IPS-18c (cell line): ENCODE data around the gene SYNE1.
"Not testable (repeated sequence)": the region's sequence is repeated elsewhere in the genome, so short reads cannot be mapped to it uniquely, and the experiment has no call there.

Experiments used
- H3K4me3 ChIP-seq: 2 replicates; pipeline ENCODE4 v1.7.0; 2013; ENCODE audit warnings: low read depth, mild to moderate bottlenecking, low read length, moderate library complexity; ENCODE audit not compliant: insufficient read depth
- H3K9me3 ChIP-seq: one replicate; pipeline ENCODE4 v1.6.1; 2013; ENCODE audit warnings: mild to moderate bottlenecking, low read length, moderate library complexity; ENCODE audit not compliant: control insufficient read depth, insufficient read depth

Gene SYNE1

DNA sequence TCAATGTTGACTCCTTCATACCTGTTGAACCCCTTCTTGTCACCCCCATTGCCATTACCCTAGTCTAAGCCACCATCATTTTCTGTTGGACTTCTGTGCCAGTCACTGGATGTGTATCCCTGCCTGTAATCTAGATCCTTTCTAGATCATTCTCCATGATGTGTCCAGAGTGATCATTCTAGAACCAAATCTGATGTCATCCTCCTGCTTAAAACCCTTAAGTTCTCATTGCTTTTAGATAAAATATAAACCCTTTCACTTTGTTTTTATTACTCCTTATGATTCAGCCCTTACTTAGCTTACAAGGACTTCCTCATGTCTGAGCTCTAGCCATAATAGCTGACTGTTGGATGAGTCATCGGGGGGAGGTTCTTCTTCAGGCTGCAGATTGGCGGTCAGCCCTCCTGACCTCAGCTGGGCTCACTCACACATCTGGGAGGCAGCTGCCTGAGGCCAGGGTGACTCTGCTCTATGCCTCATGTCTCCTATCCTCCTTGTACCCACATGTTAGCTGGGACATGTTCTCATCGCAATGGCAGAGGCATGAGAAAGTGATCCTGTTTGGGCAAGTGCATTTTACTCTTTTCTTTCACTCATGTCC, 542.1 kb downstream of the SYNE1 start:
- no peak overlapping the region for H3K4me3 ChIP-seq

GRCh38 chr6:152094276-152094675, 542.9 kb downstream of the SYNE1 start:
- H3K9me3 ChIP-seq = no peaks in the 10 kb centered on the region
- H3K4me3 ChIP-seq = no peak overlapping the region

More for the DNA sequence above, 542.1 kb downstream of the SYNE1 start:
- no peaks in the 10 kb centered on the region for H3K9me3 ChIP-seq

- no peaks in the 10 kb centered on the region for H3K9me3 ChIP-seq
- H3K4me3 ChIP-seq = no peak overlapping the region
Measured at GRCh38 chr6:152093711-152094110, 543.5 kb downstream of the SYNE1 start.

DNA sequence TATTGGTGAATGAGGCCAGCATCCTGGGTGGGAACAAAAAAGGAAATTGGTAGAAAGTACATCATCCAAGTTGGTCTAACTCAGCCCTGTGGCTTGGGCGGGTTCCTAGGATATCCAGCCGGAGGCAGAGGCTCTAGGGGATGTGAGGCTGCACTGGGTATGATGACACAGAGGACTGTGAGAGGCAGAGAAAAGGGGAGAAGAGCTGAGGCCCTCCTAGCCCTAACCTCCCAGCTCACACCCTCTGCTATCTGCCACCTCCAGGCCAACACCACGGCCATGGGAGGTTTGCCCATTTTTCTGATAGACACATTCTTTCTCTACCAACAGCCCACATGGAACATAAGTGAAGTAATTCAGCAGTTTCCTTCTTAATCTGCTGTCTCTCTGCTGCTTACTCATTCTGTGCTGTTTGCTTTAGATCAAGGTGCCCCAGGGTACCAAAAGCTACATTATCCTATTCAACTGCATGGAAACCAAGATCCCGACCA, 545.3 kb downstream of the SYNE1 start:
- no peak overlapping the region for H3K4me3 ChIP-seq
- no peaks in the 10 kb centered on the region for H3K9me3 ChIP-seq

GRCh38 chr6:152091201-152091600, 546.0 kb downstream of the SYNE1 start:
- Histone ChIP-seq H3K4me3 (no peak overlapping the region), H3K9me3 (no peaks in the 10 kb centered on the region)

DNA sequence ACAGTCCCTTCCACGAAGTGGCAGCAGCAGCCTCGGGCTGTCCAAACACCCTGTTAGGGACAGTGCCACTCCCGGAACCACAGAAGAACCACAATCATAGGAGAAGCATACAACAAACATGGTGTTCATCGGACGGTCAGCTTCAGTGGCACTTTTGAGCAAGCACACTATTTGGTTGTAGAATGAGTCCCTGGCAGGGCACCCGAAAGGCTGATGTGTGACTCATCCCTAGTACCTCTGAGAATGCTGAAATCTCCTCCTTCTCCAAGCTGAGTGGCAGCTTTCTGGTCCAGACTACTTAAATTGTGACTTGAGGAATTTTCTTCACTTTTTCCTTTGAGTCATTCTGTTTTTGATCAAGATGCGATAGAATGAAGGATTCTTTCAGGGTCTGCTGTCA, 547.2 kb downstream of the SYNE1 start:
- H3K9me3 ChIP-seq = no peaks in the 10 kb centered on the region

DNA sequence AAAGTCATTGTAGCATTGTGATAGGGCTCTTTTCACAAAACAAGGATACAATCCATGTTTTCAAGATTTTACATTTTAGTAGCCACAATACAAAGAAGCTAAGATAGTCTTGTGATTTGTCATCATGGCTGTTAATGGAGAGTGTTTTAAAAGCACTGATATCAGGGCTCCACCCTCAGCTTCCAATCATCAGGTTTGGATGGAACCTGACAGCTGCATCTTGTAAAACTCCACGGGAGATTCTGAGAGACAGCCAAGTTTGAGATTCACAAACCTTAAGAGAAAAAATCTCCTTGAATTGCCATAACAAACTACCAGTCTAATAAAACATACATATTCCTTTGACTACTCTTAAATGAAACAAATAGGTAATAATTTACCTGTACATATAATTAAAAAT, 549.5 kb downstream of the SYNE1 start:
- Histone ChIP-seq H3K9me3 (no peaks in the 10 kb centered on the region), H3K4me3 (no peak overlapping the region)

More for the DNA sequence above, 547.2 kb downstream of the SYNE1 start:
- H3K4me3 ChIP-seq = no peak overlapping the region

DNA sequence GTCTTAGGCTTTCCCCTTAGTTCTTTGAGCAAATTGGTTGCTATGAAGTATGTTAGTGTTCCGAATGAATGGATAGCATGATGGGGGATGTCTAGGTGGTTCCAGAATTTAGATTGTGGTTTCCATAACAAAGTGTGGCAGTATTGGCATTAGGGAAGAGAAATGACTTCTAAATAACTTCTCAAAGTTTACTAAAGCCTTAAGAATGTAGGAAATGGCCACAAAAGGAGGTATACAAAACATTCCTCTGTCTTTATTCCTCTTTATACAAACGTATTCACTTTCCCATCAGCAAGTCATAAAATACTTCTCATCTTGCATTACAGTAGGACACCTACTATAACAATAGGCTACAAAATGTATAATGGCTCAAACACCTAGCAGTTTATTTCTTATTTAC, 550.1 kb downstream of the SYNE1 start:
- no peak overlapping the region for H3K4me3 ChIP-seq
- H3K9me3 ChIP-seq = no peaks in the 10 kb centered on the region

DNA sequence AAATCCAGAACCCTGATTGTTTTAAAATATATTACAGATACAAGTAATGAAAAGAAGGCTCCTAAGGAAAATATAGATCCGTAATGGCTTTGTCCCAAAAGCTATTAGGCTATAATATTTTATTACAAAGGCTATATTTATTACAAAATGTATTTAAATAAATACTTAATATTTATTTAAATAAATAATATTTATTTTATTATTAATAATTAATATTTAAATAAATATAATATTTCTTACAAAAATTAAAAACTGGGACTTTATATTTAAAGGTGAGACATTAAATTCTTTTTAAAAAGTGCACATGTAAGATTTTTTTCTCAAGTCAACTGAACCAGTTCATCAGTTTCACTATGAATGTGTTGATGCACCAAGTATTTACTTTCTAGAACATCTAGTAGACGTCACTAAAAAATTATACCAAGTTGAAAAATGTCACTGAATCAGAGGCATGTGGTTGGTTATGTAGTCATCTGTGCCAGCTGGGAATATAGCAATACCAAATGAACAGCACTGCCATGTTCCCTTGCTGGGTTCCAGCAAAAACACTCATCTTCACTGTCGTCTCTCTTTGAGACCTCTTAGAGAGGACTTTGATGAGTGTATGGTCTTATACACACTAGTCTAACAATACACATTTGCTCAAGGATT, 550.8 kb downstream of the SYNE1 start:
- H3K9me3 ChIP-seq = no peaks in the 10 kb centered on the region
- no peak overlapping the region for H3K4me3 ChIP-seq

- no peak overlapping the region for H3K4me3 ChIP-seq
- H3K9me3 ChIP-seq = no peaks in the 10 kb centered on the region
Measured at GRCh38 chr6:152085451-152085921, 551.7 kb downstream of the SYNE1 start.

GRCh38 chr6:152078804-152079203, 558.4 kb downstream of the SYNE1 start:
- no peak overlapping the region for H3K4me3 ChIP-seq
- no peaks in the 10 kb centered on the region for H3K9me3 ChIP-seq

DNA sequence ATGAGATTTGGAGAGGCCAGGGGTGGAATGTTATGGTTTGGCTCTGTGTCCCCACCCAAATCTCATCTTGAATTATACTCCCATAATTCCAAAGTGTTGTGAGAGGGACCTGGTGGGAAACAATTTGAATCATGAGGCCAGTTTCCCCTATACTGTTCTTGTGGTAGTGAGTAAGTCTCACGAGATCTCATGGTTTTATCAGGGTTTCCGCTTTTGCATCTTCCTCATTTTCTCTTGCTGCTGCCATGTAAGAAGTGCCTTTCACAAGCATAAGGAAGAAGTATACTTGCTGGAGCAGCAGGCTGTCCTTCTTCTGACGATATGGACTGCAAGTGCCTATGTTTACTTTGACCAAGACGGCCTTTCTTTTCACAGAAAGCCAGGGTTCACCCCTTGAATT, 559.2 kb downstream of the SYNE1 start:
- Histone ChIP-seq H3K4me3 (no peak overlapping the region), H3K9me3 (no peaks in the 10 kb centered on the region)

GRCh38 chr6:152076242-152076641, 560.9 kb downstream of the SYNE1 start:
- not testable (repeated sequence) for H3K4me3 ChIP-seq, H3K9me3 ChIP-seq

DNA sequence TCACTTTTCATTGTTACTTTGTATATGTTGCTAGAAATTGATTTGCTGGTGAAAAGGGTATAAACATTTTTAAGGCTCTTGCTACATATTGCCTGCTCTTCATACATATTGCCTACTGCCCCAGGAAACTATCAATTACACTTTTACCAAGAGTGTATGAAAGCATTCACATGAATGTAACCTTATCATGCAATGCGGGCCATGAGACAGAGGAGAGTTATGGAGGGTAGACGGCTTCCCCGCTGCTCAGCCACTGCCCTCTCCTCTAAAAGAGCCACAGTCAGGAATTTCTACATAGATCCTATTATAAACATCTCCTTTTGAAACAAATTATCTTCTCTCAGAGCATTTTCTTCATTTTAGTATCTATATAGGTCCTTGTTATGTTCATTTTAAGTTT, 565.3 kb downstream of the SYNE1 start:
- Histone ChIP-seq H3K9me3 (no peaks in the 10 kb centered on the region), H3K4me3 (no peak overlapping the region)
